Globus pallidus (tissue), 1 donor: Measurements from ENCODE around the gene BABAM2.

Experiments used
- DNase-seq: peaks from one replicate; pipeline ENCODE4 v3.0.0-alpha.2; 2015; ENCODE audit warnings: low spot score

The BABAM2 gene

GRCh38 chr2:28129955-28130695, 239.6 kb downstream of the BABAM2 start:
- DNase-seq: no peak

- DNase-seq: no peak
These were observed 243.2 kb downstream of the BABAM2 start for GRCh38 chr2:28133778-28134177.

DNA sequence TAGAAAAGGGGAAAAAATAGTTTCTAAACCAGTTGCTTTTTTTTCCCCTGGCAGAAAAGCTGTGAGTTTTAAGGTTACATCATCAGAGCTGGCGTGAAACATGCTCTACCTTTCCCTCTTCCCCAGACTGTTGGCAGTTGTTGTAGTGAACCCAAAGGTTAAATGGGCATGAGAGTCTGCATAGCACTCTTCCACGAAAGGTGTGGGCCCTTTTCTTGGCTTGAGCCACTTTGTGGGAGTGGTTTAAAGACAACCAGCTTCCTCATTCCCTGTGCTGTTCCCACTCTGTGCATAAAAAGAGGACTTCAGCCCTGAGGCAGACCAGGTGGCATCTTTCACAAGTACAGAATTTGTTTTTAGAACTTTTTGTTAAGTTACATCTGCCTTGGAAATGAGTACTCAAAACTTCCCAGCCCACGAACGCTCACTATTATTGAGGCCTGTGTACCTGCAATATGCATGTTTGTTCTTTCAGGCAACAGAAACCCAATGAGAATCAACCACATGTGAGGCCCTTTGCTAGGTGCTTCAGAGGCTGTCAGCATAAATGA, 243.8 kb downstream of the BABAM2 start:
- DNase-seq: no peak

DNA sequence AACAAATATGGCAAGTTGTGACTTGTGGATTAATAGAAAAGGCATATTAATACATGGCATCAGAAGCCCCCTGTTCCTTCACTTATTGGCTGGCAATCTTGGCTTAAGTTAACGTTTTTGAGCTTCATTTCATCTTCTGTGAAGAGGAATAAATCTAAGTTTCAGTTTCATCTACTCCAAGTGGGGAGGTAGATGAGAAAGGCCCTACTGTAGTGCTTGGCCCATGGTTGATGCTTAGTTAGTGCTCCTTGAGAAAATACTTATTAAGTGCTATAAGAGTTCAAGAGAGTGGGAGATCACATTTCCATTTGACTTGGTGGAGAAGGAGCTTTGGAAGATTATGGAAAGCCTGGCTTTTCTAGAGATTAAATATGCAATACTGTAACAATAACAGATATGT, 244.3 kb downstream of the BABAM2 start:
- DNase-seq: no peak

- no peak for DNase-seq
These were observed 244.8 kb downstream of the BABAM2 start for GRCh38 chr2:28135324-28135723.

GRCh38 chr2:28135799-28136198, 245.3 kb downstream of the BABAM2 start:
- no peak for DNase-seq

- no peak for DNase-seq
These were observed 246.0 kb downstream of the BABAM2 start for GRCh38 chr2:28136556-28136955.

- DNase-seq: peak; percentile 17
These were observed 246.7 kb downstream of the BABAM2 start for GRCh38 chr2:28137221-28137620.

- no peak for DNase-seq
These were observed 251.9 kb downstream of the BABAM2 start for GRCh38 chr2:28142386-28142785.

DNA sequence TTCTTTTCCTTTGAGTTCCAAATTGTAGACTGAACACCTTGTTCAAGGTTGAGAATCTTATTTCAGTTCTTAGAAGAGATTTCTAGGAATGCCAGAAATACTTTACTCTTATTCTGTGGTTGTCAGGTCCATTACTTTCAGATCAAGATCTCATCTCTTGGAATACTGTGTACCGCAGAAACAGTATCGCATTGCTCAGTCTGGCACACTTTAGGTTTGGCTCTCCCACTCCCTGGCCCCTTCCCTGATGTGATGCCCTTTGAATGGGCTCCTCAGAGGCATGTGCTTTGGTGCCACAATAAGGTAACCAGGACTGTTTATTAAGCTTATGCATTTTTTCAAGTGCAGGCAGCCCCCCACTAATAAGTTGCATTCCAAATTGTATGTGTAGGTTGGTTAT, 257.5 kb downstream of the BABAM2 start:
- no peak for DNase-seq

- DNase-seq: no peak
These were observed 258.0 kb downstream of the BABAM2 start for GRCh38 chr2:28148566-28148965.

GRCh38 chr2:28150236-28150915, 259.8 kb downstream of the BABAM2 start:
- DNase-seq: no peak

DNA sequence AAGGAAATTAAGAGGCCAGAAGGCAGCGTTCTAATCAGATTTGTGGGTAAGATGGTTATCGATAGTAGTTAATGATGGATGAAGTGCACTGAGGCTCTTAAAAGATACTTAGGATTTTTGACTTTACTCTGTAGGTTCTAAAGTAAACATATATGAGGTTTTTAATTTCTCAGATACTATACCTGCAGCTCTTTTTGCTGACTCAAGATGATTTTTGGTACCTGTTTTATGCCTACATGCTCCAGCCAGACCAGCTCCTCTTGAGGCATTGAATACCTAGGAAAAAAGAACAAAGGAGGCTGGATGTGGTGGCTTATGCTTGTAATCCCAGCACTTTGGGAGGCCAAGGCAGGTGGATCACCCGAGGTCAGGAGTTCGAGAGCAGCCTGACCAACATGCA, 260.5 kb downstream of the BABAM2 start:
- DNase-seq: no peak

GRCh38 chr2:28152585-28153280, 262.2 kb downstream of the BABAM2 start:
- DNase-seq: no peak

- no peak for DNase-seq
These were observed 263.3 kb downstream of the BABAM2 start for GRCh38 chr2:28153851-28154250.

DNA sequence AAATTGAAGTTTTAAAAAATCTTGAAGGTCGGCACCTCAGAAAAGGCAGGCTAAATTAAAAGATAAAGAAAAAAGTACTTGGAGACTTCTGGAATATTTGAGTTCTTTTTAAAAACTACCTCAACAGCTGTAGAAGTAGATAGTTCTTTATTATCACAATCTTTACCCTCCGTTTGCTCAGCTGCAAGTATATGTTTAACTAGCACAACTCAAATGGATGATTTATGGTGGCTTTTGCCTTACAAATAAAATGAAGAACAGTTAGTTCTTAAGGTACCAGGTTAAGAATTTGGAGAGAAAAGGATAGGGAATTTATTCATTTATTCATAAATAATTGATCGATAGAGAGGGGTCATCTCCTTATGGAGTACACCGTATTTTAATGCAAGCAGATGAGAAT, 264.6 kb downstream of the BABAM2 start:
- DNase-seq: no peak

GRCh38 chr2:28155627-28156026, 265.1 kb downstream of the BABAM2 start:
- no peak for DNase-seq

DNA sequence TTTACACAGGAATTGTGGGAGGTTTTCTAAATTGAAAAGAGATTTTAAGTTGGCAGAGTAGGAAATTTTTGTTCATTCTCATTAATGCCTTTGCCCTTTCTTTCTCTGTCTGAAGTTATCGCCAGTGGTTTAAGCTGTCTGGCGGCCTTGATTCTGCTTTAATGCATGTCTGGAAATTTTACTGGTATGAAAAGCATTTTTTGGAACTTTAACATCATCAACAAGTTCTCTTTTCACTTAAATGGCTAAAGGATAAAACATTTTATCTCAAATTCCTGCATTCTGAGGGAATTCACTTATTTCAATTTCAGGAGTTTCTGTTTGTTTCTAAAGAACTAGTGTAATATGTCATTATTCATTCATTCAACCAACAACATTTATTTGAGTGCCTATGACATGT, 268.3 kb downstream of the BABAM2 start:
- DNase-seq: no peak

- no peak for DNase-seq
These were observed 270.5 kb downstream of the BABAM2 start for GRCh38 chr2:28160986-28161425.

DNA sequence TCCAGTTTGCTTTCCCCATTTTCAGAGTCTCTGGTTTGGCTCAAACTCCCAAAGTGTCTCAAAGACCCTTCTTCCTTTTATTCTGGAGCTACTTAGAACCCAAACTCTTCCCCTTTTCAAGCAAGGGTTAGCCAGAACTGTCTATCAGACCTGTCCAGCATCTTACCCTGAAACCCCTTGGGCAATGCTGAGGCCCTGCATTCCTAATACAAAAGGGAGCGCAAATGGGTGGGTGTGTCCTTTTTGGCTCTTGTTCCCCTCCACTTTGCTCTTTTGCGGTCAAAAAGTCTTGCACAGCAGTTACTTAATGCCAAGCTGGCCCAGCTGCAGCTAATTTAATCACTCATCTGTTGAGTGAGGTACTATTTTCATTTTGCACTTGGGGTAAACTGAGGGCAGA, 270.9 kb downstream of the BABAM2 start:
- no peak for DNase-seq

GRCh38 chr2:28162564-28162963, 272.0 kb downstream of the BABAM2 start:
- no peak for DNase-seq

- no peak for DNase-seq
These were observed 272.5 kb downstream of the BABAM2 start for GRCh38 chr2:28163028-28163427.
